PC-9 (cell line): ENCODE measurements around the gene FBN3.

Experiments used
- EZH2 ChIP-seq: fragments of 200-600 bp; sonication (generic); IDR thresholded peaks from 2 replicates; pipeline ENCODE4 v1.8.0; 2017; ENCODE audit warnings: antibody characterized with exemption, low read depth
- TF ChIP-seq, protein P1 (sequence below): fragments of 200-600 bp; sonication (generic); conservative IDR thresholded peaks from 2 replicates; pipeline ENCODE4 v1.6.1; 2017; ENCODE audit warnings: mixed run types, antibody characterized with exemption, mild to moderate bottlenecking, moderate library complexity

DNA sequence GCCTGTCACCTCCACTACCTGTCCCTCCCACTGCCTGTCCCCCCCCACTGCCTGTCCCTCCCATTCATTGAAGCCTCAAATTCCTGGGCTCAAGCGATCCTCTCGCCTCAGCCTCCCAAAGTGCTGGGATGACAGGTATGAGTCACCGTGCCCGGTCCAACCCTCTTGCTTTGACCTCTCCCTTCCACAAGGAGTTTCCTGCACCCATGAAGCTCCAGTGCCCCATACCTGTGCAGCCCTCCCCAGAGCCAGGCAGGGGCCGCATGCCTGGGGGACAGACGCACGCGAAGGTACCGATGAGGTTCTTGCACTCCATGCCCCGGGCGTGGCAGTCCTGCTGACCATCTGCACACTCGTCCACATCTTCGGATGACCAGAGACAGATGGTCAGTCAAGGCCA is 62.5 kb downstream of the FBN3 start:
- TF ChIP-seq, protein P1, sequence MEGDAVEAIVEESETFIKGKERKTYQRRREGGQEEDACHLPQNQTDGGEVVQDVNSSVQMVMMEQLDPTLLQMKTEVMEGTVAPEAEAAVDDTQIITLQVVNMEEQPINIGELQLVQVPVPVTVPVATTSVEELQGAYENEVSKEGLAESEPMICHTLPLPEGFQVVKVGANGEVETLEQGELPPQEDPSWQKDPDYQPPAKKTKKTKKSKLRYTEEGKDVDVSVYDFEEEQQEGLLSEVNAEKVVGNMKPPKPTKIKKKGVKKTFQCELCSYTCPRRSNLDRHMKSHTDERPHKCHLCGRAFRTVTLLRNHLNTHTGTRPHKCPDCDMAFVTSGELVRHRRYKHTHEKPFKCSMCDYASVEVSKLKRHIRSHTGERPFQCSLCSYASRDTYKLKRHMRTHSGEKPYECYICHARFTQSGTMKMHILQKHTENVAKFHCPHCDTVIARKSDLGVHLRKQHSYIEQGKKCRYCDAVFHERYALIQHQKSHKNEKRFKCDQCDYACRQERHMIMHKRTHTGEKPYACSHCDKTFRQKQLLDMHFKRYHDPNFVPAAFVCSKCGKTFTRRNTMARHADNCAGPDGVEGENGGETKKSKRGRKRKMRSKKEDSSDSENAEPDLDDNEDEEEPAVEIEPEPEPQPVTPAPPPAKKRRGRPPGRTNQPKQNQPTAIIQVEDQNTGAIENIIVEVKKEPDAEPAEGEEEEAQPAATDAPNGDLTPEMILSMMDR = no peak
- no peak for TF ChIP-seq EZH2
